Smooth muscle cell (in vitro differentiated cells): ENCODE data around the gene PNKD. TPM values are rescaled to one million over a fixed set of nuclear protein-coding genes. Genes with fewer than 3 reads are reported as not detected.

Experiments used
- DNase-seq: peaks from one replicate; lab custom pipeline; 2025; ENCODE audit not compliant: unreplicated experiment; lab: John Stamatoyannopoulos, UW
- H2AFZ ChIP-seq: fragments of 200-600 bp; sonication (generic); 2 replicates; pipeline ENCODE4 v1.6.0; 2016; ENCODE audit warnings: antibody characterized with exemption, low read depth, mild to moderate bottlenecking
- H3F3A ChIP-seq: fragments of 200-600 bp; sonication (generic); 2 replicates; pipeline ENCODE4 v1.6.0; 2017; ENCODE audit warnings: antibody characterized with exemption, low read depth
- H3K27ac ChIP-seq: fragments of 200-600 bp; sonication (generic); 2 replicates; pipeline ENCODE4 v1.5.1; 2016; ENCODE audit warnings: low read depth, mild to moderate bottlenecking
- H3K27me3 ChIP-seq: fragments of 200-600 bp; sonication (generic); 2 replicates; pipeline ENCODE4 v1.6.1; 2016; ENCODE audit warnings: low read depth, mild to moderate bottlenecking
- H3K36me3 ChIP-seq: fragments of 200-600 bp; sonication (generic); 2 replicates; pipeline ENCODE4 v1.5.1; 2016; ENCODE audit warnings: low read depth
- H3K4me1 ChIP-seq: fragments of 200-600 bp; sonication (generic); 2 replicates; pipeline ENCODE4 v1.5.1; 2016; ENCODE audit warnings: low read depth
- H3K4me2 ChIP-seq: fragments of 200-600 bp; sonication (generic); 2 replicates; pipeline ENCODE4 v1.6.0; 2016; ENCODE audit warnings: mild to moderate bottlenecking
- H3K4me3 ChIP-seq: fragments of 200-600 bp; sonication (generic); 2 replicates; pipeline ENCODE4 v1.5.1; 2016; ENCODE audit warnings: mild to moderate bottlenecking
- H3K79me2 ChIP-seq: fragments of 200-600 bp; sonication (generic); 2 replicates; pipeline ENCODE4 v1.6.0; 2016; ENCODE audit warnings: low read depth, mild to moderate bottlenecking
- H3K9ac ChIP-seq: fragments of 200-600 bp; sonication (generic); 2 replicates; pipeline ENCODE4 v1.6.0; 2016; ENCODE audit warnings: low read depth
- H3K9me3 ChIP-seq: fragments of 200-600 bp; sonication (generic); replicated peaks from 2 replicates; pipeline ENCODE4 v1.5.1; 2016; ENCODE audit warnings: low read depth
- H4K20me1 ChIP-seq: fragments of 200-600 bp; sonication (generic); 2 replicates; pipeline ENCODE4 v1.6.0; 2016; ENCODE audit warnings: low read depth
- CTCF ChIP-seq: fragments of 200-600 bp; sonication (generic); IDR thresholded peaks from 2 replicates; pipeline ENCODE4 v1.5.1; 2017; ENCODE audit warnings: borderline replicate concordance, mild to moderate bottlenecking, antibody characterized with exemption; ENCODE audit not compliant: insufficient read depth, poor library complexity, severe bottlenecking
- WGBS: methylation state at CpG from one replicate; pipeline ENCODE4 v1.1.7; 2016; ENCODE audit warnings: low lambda C conversion rate; 5-methylcytosine and 5-hydroxymethylcytosine counted together
- polyA plus RNA-seq: library from polyadenylated mRNA; unstranded; fragments of >200 nt; fragmentation: Nextera tagmentation; extraction: Ambion mirVana; gene quantifications from 2 replicates; pipeline ENCODE4 v1.2.1, GENCODE V29; 2016
- total RNA-seq: library from RNA; depleted of rRNA; stranded (reverse); fragments of >200 nt; gene quantifications from 2 replicates; pipeline ENCODE4 v1.2.3, GENCODE V29; 2014

PNKD gene
- total and polyA plus RNA-seq, 2 experiments from 2014 or later = 42.0 to 126 TPM

- peak overlapping the region; percentile 86 for H3K4me3 ChIP-seq
- no peak for DNase-seq
- H3K9ac ChIP-seq = peak overlapping the region; percentile 78
- H3K36me3 ChIP-seq = no peaks in the 10 kb centered on the region
- no peak overlapping the region for H2AFZ ChIP-seq
- 7% methylated on average over 23 of the region's 23 CpGs for WGBS
- H3K79me2 ChIP-seq = peaks cover 33% of the 10 kb centered on the region
- H3K4me2 ChIP-seq = peak overlapping the region; percentile 96
- peaks cover 9% of the 10 kb centered on the region for H3K4me1 ChIP-seq
- no peak overlapping the region for H3K27ac ChIP-seq
- no peaks in the 10 kb centered on the region for H3K27me3 ChIP-seq
- no peaks in the 10 kb centered on the region for H3K9me3 ChIP-seq
- peaks cover 6% of the 10 kb centered on the region for H4K20me1 ChIP-seq
- no peak for TF ChIP-seq CTCF
- H3F3A ChIP-seq = peaks cover 6% of the 10 kb centered on the region
Measured at GRCh38 chr2:218270721-218271486, 585 bp downstream of the PNKD start.

GRCh38 chr2:218271487-218271797 is 1.1 kb downstream of the PNKD start:
- Histone ChIP-seq H3K9ac (peak overlapping the region; percentile 78), H3K9me3 (no peaks in the 10 kb centered on the region), H2AFZ (no peak overlapping the region), H3K4me3 (peak overlapping the region; percentile 86), H3K4me2 (peak overlapping the region; percentile 96), H4K20me1 (peaks cover 6% of the 10 kb centered on the region), H3K4me1 (peaks cover 9% of the 10 kb centered on the region), H3K36me3 (no peaks in the 10 kb centered on the region), H3K79me2 (peaks cover 33% of the 10 kb centered on the region), H3F3A (peaks cover 6% of the 10 kb centered on the region), H3K27me3 (no peaks in the 10 kb centered on the region), H3K27ac (no peak overlapping the region)
- 69% methylated on average over 4 of the region's 4 CpGs for WGBS
- no peak for TF ChIP-seq CTCF
- no peak for DNase-seq

GRCh38 chr2:218271865-218272530 is 1.7 kb downstream of the PNKD start:
- H3F3A ChIP-seq = peaks cover 6% of the 10 kb centered on the region
- H3K36me3 ChIP-seq = no peaks in the 10 kb centered on the region
- no peak overlapping the region for H3K4me2 ChIP-seq
- peaks cover 9% of the 10 kb centered on the region for H3K4me1 ChIP-seq
- H3K27me3 ChIP-seq = no peaks in the 10 kb centered on the region
- DNase-seq = no peak
- no peak overlapping the region for H2AFZ ChIP-seq
- H3K27ac ChIP-seq = no peak overlapping the region
- peaks cover 33% of the 10 kb centered on the region for H3K79me2 ChIP-seq
- H3K4me3 ChIP-seq = no peak overlapping the region
- H3K9ac ChIP-seq = no peak overlapping the region
- WGBS = 87% methylated on average over 5 of the region's 5 CpGs
- H4K20me1 ChIP-seq = peaks cover 11% of the 10 kb centered on the region
- TF ChIP-seq CTCF = no peak
- H3K9me3 ChIP-seq = no peaks in the 10 kb centered on the region
